WERI-Rb-1 (cell line): Measurements from ENCODE around the gene C2orf92.
A peak's percentile ranks its signal among the peaks of the same experiment; 100 is the strongest.

ENCODE experiments used
- DNase-seq: peaks from one replicate; pipeline ENCODE4 v3.0.0-alpha.2; 2020
- H3K27ac ChIP-seq: fragments of 250-450 bp; sonication (Bioruptor Pico); 2 replicates; pipeline ENCODE4 v1.5.1; 2020; ENCODE audit warnings: mild to moderate bottlenecking, moderate library complexity
- H3K27me3 ChIP-seq: fragments of 250-450 bp; sonication (Bioruptor Pico); 2 replicates; pipeline ENCODE4 v1.5.1; 2021; ENCODE audit warnings: mild to moderate bottlenecking, low read depth, moderate library complexity; ENCODE audit not compliant: insufficient read depth, severe bottlenecking
- H3K36me3 ChIP-seq: fragments of 250-450 bp; sonication (Bioruptor Pico); 2 replicates; pipeline ENCODE4 v1.5.1; 2020; ENCODE audit warnings: mild to moderate bottlenecking, moderate library complexity
- H3K4me3 ChIP-seq: 2 replicates; pipeline ENCODE4 v1.5.1; 2011; ENCODE audit warnings: low read depth, mild to moderate bottlenecking, control low read depth, low read length
- H3K9me3 ChIP-seq: fragments of 250-450 bp; sonication (Bioruptor Pico); 2 replicates; pipeline ENCODE4 v1.5.1; 2021; ENCODE audit warnings: mild to moderate bottlenecking, moderate library complexity; ENCODE audit not compliant: severe bottlenecking
- TF ChIP-seq, protein P1 (sequence below): IDR thresholded peaks from 2 replicates; pipeline ENCODE4 v1.5.1; 2011; ENCODE audit warnings: low read depth, mild to moderate bottlenecking, control low read depth, inconsistent platforms, low read length

The C2orf92 gene

GRCh38 chr2:97645695-97646629, 23.6 kb upstream of the C2orf92 start, which contains the start of gene COX5B:
COX5B (plus strand) TSS chr2:97646062; CDS start chr2:97646087, 25 bp downstream.
- Histone ChIP-seq H3K27me3 (no peaks in the 10 kb centered on the region), H3K9me3 (no peaks in the 10 kb centered on the region), H3K4me3 (peak within 1 kb of the TSS; percentile 74), H3K36me3 (peaks cover 20% of the 10 kb centered on the region), H3K27ac (peak within 1 kb of the TSS; percentile 76)
- TF ChIP-seq, protein P1, sequence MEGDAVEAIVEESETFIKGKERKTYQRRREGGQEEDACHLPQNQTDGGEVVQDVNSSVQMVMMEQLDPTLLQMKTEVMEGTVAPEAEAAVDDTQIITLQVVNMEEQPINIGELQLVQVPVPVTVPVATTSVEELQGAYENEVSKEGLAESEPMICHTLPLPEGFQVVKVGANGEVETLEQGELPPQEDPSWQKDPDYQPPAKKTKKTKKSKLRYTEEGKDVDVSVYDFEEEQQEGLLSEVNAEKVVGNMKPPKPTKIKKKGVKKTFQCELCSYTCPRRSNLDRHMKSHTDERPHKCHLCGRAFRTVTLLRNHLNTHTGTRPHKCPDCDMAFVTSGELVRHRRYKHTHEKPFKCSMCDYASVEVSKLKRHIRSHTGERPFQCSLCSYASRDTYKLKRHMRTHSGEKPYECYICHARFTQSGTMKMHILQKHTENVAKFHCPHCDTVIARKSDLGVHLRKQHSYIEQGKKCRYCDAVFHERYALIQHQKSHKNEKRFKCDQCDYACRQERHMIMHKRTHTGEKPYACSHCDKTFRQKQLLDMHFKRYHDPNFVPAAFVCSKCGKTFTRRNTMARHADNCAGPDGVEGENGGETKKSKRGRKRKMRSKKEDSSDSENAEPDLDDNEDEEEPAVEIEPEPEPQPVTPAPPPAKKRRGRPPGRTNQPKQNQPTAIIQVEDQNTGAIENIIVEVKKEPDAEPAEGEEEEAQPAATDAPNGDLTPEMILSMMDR, result no peak
- peak; percentile 98 for DNase-seq

GRCh38 chr2:97646977-97647376, 22.5 kb upstream of the C2orf92 start:
- no peaks in the 10 kb centered on the region for H3K9me3 ChIP-seq
- TF ChIP-seq, protein P1, result no peak
- no peak overlapping the region; the same call in 1 of the 2 replicates for H3K4me3 ChIP-seq
- no peak for DNase-seq
- H3K36me3 ChIP-seq, result peaks cover 21% of the 10 kb centered on the region
- H3K27me3 ChIP-seq, result no peaks in the 10 kb centered on the region
- no peak overlapping the region for H3K27ac ChIP-seq

GRCh38 chr2:97651114-97651513, 18.4 kb upstream of the C2orf92 start:
- H3K36me3 ChIP-seq, result peaks cover 28% of the 10 kb centered on the region
- TF ChIP-seq, protein P1, result no peak
- H3K9me3 ChIP-seq, result peaks cover 4% of the 10 kb centered on the region
- H3K27me3 ChIP-seq, result no peaks in the 10 kb centered on the region
- DNase-seq, result no peak
- H3K4me3 ChIP-seq, result no peak overlapping the region
- no peak overlapping the region for H3K27ac ChIP-seq

DNA sequence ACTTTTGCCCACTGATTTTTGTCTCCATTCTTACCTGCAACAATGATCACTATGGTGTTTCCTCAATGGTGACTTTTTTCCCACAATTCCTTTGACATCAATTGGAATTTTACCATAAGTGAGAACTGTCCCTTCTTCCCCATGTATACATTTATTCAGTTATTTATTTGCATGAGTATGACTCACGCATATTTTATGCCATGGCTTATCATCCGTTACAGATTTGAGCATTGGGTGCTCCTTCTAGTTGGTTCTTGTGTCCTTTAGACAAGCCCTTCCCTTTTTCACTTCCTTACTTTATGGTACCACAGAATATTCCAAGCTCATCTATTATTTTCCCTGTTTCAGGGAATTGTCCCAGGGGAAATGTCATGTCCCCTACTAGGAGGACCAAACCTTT, 16.0 kb upstream of the C2orf92 start:
- Histone ChIP-seq H3K9me3 (peaks cover 4% of the 10 kb centered on the region), H3K36me3 (peaks cover 33% of the 10 kb centered on the region), H3K27ac (no peak overlapping the region), H3K4me3 (no peak overlapping the region), H3K27me3 (no peaks in the 10 kb centered on the region)
- no peak for DNase-seq
- TF ChIP-seq, protein P1, result no peak

DNA sequence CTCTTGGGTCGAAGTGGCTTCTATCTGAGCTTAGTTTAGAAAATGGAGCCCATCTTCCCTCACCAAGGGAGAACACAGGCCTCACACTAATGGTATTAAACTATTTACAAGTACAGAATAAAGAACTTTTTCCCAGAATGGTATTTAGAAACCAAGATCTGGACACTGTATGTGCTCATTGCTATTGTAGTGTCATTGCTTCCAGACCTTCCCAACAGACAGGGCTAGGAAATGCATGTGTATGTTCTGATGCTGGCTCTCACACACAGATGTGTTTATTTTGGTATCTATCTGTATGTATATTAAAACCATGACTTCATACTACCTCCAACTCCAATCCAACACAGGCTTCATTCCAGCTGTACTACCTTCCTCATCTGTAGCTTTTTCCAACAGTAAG, 15.6 kb upstream of the C2orf92 start:
- Histone ChIP-seq H3K36me3 (peaks cover 32% of the 10 kb centered on the region), H3K27ac (no peak overlapping the region), H3K4me3 (no peak overlapping the region), H3K9me3 (peaks cover 4% of the 10 kb centered on the region), H3K27me3 (no peaks in the 10 kb centered on the region)
- no peak for DNase-seq
- TF ChIP-seq, protein P1, result no peak
